ENCODE results near the gene COLEC11.
"Not testable (repeated sequence)": the region's sequence is repeated elsewhere in the genome, so short reads cannot be mapped to it uniquely, and the experiment has no call there.

The COLEC11 gene

DNA sequence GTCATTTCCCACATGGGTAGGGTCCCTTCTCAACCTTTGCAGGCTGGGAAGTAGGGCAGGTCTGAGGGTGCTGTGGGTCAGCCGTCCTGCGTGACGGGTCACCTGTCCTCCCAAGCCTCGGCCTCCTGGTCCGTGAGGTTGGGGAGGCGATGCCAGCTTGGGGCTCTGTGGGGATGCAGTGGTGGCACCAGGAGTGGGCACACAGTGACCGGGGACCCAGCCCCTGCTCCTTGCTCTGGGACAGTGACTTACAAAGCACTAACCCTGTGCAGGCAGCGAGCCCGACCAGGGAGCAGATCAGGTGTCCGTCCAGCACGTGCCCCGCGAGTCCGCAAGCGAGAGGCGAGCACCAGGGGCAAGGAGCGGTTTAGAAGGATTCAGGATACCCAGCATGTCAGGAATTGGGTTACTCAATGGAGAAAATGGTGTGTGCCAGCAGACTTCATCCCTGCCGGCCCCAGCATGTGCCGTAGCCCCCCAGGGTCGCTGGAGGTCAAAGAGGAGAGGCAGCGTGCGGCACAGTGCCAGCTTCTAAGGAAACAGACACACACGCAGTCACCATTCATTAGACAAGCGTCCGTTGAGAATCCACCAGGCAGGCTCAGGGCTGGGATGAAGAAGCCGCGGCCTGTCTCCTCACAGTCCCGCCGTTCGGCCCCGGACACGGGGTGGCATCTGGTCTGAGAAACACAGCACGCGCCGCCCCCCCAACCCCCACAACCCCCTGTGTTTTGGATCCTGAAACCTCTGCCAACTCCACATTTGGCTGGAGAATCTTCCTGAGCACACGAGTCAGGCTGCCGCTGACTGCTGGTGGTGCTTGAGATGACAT, 11.7 kb downstream of the COLEC11 start:
- no peak for DNase-seq

DNA sequence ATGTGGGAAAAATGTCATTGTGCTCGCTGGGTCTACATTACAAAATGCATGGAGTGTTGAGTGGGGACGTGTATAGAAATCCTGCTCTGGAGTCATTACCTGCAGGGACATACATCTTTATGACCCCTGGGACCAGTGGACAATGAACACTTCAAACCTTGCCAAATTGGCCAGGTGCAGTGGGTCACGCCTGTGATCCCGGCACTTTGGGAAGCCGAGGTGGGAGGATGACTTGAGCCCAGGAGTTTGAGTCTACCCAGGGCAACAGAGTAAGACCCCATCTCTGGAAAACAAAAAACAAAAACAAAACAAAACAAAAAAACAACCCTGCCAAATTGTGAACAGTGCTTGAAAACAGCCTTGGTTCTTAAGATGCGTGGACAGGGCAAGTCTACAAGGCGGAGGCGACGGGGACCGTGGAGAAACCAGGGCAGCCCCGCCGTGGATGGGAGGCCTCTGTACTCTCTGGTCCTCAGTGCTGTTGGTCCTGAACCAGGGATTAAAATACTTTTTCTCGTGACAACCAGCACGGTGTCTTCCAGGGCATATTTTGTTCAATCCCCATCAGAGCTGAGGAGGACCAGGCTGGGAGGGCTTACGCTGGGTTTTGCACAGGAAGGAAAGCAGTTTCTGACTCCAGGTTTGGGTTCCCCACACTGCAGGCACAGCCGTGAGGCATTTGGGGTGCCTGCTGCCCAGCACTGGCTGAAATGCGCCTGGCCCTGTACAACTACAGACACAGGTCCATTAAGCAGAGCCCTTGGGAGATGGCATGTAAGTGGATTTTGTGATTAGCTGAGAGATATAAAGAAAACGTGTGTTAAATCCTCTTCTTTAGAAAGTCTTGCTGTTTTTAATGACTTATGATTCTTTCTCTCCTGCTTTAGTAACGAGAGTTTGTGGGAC, 13.7 kb downstream of the COLEC11 start:
- DNase-seq: no peak

DNA sequence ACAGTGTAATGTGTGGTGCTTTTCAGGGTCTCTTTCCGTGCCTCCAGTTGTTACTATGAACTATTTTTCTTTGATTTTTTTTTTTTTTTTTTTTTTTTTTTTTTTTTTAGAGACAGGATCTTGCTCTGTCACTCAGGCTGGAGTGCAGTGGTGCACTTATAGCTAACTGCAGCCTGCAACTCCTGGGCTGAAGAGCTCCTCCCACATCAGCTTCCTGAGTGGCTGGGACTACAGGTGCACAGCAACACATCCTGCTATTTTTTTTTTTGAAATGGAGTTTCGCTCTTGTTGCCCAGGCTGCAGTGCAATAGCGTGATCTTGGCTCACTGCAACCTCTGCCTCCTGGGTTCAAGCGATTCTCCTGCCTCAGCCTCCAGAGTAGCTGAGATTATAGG, 14.4 kb downstream of the COLEC11 start:
- not testable (repeated sequence) for DNase-seq

DNA sequence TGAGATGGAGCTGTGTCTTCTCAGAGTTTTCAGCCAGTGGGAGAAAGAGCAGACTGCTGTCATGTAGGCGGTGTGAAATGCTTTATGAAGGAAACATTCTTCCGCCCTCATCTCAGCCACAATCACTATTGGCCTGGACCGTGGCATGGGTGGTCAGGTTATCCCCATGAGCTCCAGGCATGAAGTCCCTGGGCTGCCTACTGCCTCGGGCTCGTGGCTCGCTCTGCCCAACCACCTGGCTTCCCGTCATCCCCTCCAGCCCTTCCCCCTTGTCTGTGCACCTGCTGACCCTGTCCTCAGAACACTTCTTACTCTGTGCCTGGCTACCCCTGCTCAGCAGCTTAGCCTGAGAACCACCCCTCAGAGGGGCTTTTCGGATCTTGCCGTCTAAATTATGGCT, 15.5 kb downstream of the COLEC11 start:
- DNase-seq: no peak

DNA sequence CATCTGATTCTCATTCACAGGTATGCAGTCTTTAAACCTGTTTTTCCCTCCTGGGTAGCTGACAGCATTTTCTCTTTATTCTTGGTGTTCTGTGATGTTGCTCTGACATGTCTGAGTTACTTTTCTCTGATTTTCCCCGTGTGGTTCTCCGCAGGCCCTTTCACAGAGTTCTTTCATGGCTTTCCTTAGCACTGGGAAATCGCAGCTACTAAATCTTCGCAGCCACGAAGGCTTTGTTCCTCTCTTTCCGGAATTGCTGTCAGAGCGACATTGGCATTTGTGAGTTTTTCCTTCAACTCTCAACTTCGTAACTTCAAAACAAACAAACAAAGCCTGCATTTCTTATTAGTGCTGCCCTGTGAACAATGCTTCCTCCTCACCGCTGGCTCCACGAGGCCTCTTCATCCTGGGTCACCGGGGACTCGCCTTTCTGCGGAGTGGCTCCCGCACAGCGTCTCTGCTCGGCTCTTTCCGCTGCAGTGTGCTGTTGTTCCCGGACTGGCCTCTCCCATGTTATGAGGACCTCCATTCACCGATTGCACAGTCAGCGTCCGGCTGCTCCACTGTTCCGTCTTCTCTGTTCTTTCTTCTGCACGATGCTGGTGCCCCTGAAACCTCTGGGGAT, 16.1 kb downstream of the COLEC11 start:
- DNase-seq: no peak

DNA sequence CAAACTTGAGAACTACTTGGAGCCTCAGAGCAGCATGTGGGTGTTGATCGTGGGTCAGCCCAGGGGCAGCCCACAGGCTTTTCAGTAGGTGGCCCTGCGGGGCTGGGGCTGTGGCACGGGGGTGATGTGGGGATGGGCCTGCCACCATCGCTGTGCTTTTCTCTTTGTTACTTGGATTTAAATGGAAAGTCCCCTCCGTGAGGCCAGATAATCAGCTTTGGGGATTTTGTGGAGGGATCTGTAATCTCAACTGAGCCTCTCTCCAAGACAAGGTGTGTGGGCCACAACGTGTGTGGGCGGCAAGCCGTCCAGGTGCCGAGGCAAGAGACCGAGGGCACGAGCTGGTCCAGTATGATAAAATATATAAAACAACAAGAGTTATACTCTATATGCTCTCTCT, 16.7 kb downstream of the COLEC11 start:
- no peak for DNase-seq

DNA sequence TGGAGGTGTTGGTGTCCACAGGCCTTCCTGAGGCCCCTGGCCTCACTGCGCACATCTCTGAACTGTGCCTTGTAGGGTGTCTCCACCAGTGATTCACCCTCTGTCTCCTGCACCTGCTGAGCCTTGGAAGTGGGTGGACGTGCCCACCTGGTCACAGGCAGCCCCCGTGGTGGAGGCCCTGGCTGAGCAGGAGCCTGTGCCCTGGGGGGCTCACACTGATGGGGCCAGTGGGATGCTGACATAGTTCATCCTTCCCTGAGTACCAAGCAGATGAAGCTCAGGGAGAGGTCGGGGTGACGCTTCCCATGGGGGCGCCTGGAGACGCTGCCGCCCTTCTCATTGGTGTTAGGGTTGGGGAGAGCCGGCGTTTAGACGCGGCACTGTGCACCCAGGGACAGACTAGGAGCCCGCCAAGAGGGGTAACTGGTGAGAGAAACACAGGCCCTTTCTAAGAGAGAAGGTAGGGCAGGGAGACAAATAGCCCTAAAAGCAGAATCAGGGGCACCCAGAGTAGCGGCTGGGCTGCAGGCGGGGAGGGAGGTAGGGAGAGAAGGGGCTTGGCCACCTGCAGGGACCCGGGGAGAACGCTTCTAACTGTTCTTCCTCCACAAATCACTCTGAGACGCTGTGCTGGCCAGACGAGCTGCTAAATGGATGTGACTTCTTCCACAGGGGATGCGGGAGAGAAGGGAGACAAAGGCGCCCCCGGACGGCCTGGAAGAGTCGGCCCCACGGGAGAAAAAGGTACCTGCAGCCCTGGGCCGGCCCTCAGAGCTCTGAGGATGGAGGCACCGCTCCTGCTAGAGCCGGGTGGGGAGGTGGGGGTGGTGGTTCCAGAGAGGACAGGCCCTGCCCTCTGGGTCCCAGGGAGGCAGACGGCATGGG, 18.0 kb downstream of the COLEC11 start:
- DNase-seq: no peak

DNA sequence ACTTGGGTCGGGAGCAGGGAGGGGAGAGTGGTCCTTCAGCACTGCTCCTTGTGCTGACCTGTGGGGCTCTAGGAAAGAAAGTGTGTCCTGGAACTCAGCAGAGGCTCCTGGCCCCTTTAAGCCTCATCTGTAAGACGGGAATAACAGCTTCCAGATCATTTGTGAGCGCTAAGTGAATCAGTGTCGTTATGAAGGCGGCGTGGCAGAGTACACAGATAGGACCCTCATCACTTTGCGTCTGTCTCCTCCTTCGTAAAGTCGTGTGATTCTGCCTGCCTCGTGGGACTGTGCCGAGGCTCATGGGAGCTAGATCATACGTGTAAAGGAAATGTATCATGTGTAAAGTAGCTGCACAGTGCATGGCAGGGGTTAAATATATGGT, 18.6 kb downstream of the COLEC11 start:
- no peak for DNase-seq

DNA sequence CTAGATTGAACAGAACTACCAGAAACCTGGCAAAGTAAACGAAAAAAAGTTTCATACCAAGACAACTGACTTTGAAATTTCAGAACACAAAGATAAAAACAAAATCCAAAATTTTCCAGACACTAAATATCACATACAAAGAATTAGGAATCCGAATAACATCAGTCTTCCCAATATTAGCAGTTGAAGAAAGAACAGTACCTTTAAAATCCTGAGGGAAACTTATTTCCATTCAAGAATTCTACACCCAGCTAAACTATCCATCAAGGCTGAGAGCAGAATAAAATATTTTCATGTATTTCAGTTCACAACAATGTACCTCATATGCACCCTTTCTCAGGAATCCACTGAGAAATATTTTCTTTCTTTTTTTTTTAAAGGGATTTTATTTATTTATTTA, 19.8 kb downstream of the COLEC11 start:
- DNase-seq: not testable (repeated sequence)

DNA sequence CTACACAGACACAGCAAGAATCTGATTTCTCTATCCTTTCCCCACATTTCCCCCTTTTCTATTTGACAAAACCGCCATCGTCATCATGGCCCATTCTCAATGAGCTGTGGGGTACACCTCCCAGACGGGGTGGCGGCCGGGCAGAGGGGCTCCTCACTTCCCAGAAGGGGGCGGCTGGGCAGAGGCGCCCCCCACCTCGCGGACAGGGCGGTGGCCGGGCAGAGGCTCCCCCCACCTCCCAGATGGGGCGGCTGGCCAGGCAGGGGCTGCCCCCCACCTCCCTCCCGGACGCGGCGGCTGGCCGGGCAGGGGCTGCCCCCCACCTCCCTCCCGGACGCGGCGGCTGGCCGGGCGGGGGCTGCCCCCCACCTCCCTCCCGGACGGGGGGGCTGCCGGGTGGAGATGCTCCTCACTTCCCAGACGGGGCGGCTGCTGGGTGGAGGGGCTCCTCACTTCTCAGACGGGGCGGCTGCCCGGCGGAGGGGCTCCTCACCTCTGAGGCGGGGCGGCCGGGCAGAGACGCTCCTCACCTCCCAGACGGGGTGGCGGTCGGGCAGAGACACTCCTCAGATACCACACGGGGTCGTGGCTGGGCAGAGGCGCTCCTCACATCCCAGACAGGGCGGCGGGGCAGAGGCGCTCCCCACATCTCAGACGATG, 20.8 kb downstream of the COLEC11 start:
- not testable (repeated sequence) for DNase-seq

DNA sequence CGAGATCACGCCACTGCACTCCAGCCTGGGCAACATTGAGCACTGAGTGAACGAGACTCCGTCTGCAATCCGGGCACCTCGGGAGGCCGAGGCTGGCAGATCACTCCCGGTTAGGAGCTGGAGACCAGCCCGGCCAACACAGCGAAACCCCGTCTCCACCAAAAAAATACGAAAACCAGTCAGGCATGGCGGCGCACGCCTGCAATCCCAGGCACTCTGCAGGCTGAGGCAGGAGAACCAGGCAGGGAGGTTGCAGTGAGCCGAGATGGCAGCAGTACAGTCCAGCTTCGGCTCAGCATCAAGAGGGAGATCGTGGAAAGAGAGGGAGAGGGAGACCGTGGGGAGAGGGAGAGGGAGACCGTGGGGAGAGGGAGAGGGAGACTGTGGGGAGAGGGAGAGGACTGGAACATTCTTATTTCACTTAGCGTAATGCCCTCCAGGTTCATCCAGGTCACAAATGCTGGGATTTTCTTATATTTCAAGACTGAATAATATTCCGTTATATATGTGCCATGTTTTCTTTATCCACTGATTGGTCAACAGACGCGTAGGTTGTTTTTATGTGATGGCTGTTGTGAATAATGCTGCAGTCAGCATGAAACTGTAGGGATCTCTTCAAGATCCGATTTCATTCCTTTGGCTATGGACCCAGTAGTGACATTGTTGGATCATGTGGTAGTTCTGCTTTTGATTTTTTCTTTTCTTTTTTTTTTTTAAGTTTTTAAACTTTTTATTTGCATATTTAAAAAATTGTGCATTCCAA, 21.7 kb downstream of the COLEC11 start:
- not testable (repeated sequence) for DNase-seq

DNA sequence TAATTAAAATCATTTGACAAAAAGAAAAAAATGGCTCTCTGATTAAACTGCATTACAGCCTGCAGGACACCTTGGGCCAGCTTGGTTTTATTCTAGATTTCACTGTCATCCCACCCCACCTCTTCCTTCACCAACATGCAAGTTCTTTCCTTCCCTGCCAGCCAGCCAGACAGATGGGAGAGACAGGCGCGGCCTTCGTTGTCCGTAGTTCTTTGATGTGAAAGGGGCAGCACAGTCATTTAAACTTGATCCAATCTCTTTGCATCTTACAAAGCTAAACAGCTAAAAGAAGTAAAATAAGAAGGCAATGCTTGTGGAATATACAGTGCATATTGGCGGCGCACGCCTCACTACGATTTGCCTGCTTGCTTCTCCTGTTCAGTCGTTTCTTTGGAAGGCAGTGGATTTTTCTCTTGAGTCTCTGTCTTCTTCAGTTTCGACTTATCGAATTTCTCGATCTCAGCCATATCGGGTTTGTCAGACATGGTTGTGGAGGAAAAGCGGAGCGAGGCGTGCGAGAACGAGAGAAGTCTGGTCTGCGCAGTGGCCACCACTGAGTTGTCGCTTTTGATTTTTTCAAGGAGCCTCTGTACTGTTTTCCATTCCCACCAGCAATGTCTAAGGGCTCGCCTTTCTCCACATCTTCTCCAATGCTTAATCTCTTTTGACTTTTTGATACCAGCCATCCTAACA, 22.4 kb downstream of the COLEC11 start:
- DNase-seq: no peak

DNA sequence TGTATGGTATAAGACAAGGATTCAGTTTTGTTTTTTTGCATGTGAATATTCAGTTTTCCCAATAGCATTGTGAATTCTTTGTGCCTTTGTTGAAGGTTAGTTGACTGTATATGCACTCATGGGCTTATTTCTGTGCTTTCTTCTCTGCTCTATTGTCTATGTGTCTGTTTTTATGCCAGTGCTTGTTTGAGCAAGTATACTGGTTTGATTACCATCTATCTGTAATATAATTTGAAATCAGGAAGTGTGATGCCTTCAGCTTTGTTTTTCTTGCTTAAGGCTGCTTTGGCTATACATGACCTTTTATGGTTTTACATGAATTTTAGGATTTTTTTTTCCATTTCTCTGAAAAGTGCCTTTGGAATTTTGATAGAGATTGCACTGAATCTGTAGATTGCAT, 23.5 kb downstream of the COLEC11 start:
- no peak for DNase-seq

DNA sequence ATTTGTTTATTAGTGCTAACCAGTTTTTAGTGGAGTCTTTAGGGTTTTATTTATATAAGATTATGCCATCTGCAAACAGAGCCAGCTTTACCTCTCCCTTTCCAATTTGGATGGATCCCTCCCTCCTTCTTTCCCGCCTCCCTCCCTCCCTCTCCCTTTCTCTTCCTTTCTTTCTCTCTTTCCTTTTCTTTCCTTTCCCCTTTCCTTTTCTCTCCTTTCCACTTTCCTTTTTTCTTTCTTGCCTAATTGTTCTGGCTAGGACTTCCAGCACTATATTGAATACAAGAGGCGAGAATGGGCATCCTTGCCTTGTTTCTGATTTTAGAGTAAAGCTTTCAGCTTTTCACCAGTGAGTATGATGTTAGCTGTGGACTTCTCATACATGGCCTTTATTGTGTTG, 24.1 kb downstream of the COLEC11 start:
- DNase-seq: no peak

DNA sequence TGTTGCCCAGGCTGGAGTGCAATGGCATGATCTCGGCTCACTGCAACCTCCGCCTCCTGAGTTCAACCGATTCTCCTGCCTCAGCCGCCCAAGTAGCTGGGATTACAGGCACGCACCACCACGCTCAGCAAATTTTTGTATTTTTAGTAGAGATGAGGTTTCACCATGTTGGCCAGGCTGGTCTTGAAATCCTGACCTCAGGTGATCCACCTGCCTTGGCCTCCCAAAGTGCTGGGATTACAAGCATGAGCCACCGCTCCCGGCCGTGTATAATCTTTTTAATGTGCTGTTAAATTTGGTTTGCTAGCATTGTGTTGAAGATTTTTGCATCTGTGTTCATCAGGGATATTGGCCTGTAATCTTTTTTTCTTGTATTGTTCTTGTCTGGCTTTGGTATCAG, 24.7 kb downstream of the COLEC11 start:
- not testable (repeated sequence) for DNase-seq

DNA sequence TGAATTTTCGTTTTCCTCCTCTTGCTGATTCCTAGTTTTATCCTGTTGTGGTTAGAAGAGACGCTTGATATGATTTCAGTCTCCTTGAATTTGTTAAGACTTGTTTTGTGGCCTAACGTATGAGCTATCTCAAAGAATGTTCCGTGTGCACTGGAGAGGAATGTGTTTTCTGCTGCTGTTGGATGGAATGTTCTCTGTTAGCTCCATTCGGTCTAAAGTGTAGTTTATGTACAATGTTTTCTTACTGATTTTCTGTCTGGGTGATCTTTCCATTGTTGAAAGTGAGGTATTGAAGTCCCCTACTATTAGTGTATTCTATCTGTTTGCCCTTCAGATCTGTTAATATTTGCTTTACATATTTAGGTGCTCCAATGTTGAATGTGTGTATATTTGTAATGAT, 25.9 kb downstream of the COLEC11 start:
- no peak for DNase-seq

DNA sequence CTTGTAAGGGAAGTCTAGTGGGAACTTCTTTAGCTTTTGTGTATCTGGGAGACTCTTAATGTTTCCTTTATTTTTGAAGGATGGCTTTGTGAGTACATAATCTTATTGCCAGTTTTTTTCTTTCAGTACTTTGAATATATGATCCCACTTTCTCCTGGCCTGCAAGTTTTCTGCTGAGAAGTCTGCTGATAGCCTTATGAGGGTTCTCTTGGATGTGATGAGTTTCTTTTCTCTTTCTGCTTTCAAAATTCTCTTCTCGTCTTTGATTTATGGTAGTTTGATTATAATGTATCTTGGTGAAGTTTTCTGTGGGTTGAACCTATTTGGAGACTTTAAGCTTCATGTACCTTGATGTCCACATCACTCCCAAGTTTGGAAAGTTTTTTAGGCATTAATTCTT, 28.1 kb downstream of the COLEC11 start:
- no peak for DNase-seq

DNA sequence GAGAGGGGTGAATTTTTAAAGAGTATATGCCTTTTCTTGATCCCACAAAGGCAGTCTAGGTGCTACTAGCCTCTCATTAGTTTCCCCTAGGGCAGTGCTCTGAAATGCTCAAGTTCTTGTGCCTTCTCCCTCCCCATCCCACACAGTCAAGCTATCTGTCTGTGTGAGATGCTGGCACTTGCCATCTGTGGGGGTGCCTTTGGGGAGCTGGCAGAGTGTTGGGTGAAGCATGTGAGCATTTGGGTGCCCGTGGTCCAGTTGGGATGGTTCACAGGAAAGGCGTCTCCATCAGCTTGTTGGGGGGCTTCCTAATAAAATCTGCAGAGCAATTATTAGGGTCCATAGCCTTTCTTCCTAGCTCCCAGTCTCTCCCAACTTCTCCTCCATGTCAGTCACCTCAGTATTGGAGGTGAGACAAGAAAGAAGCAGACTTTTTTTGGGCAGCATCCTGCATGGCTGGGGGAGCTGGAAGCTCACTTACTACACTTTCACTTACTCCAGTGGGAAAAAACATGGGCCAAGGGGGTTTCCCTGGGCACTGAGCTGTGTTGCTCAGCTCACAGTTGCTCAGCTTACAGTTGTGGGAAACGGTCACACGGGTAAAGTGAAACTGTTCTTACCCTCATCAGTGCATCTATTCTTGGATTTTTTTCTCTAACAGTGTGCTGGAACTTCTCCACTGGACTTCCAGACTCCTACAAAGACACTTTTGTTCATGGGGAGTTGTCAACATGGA, 29.3 kb downstream of the COLEC11 start:
- no peak for DNase-seq

DNA sequence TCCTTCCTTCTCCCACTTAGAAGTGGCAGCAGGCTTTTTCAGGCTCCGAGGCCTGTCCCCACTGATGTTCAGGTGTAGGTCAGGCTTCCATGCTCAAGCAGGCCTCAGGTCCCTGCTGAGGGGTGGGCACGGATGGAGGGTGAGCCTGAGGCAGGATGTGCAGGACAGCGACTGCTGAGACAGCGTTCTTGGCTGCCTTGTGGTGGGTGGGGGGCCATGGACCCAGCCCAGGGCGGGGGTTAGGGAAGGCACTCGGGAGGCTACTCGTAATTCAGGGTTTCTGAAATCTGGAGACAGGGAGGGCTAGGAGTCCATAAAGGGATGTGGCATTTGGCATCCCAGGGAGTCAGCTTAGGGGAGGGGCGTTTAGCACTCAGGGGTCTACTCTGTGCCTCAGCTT, 30.3 kb downstream of the COLEC11 start:
- DNase-seq: no peak
